PC-3 (cell line): ENCODE data around the gene MET. TPM values are rescaled to one million over a fixed set of nuclear protein-coding genes. Genes with fewer than 3 reads are reported as not detected.

Experiments
- ATAC-seq: fragments of 200-7000 bp; cut with Tn5 transposase; 2 replicates; pipeline ENCODE4 v1.9.1; 2020; ENCODE audit warnings: mild to moderate bottlenecking, moderate library complexity
- BruUV-seq: library from RNA; stranded (reverse); fragments of 400-500 nt; replicated peaks from 2 replicates; lab custom pipeline; 2021; lab: Mats Ljungman, UMichigan
- CTCF ChIA-PET: fragments of 300-600 bp; sonication (Branson Sonifier 250); formaldehyde crosslinking; loops from one replicate; lab custom pipeline; 2022; ENCODE audit warnings: antibody characterized with exemption; lab: Charles Lee
- POLR2A ChIA-PET: fragments of 300-600 bp; sonication (Branson Sonifier 250); formaldehyde crosslinking; loops from one replicate; lab custom pipeline; 2022; ENCODE audit warnings: antibody characterized with exemption; ENCODE audit not compliant: unreplicated experiment; lab: Charles Lee
- DNase-seq: peaks from one replicate; pipeline ENCODE4 v3.0.0-alpha.2; 2015
- H2AFZ ChIP-seq: fragments of 300-600 bp; sonication (generic); 2 replicates; pipeline ENCODE4 v1.6.0; 2016; ENCODE audit warnings: antibody characterized with exemption, low read length
- H3F3A ChIP-seq: fragments of 300-600 bp; sonication (generic); one replicate; pipeline ENCODE4 v1.6.0; 2017; ENCODE audit warnings: antibody characterized with exemption, low read length, control low read depth, mild to moderate bottlenecking; ENCODE audit not compliant: unreplicated experiment
- H3K27ac ChIP-seq: fragments of 300-600 bp; sonication (generic); 2 replicates; pipeline ENCODE4 v1.5.1; 2016; ENCODE audit warnings: mild to moderate bottlenecking, low read length
- H3K27me3 ChIP-seq: fragments of 300-600 bp; sonication (generic); 2 replicates; pipeline ENCODE4 v1.6.1; 2016; ENCODE audit warnings: low read length, mixed read lengths
- H3K36me3 ChIP-seq: fragments of 300-600 bp; sonication (generic); 2 replicates; pipeline ENCODE4 v1.6.1; 2016; ENCODE audit warnings: low read depth, mixed run types, low read length, mixed read lengths
- H3K4me1 ChIP-seq: fragments of 300-600 bp; sonication (generic); 2 replicates; pipeline ENCODE4 v1.5.1; 2016; ENCODE audit warnings: low read length; ENCODE audit not compliant: insufficient read depth
- H3K4me2 ChIP-seq: fragments of 300-600 bp; sonication (generic); 2 replicates; pipeline ENCODE4 v1.6.0; 2016; ENCODE audit warnings: low read length
- H3K4me3 ChIP-seq: fragments of 300-600 bp; sonication (generic); 2 replicates; pipeline ENCODE4 v1.5.1; 2016; ENCODE audit warnings: mild to moderate bottlenecking, low read length, mixed read lengths
- H3K79me2 ChIP-seq: fragments of 300-600 bp; sonication (generic); 2 replicates; pipeline ENCODE4 v1.6.1; 2017; ENCODE audit warnings: low read length, mixed read lengths
- H3K9ac ChIP-seq: fragments of 300-600 bp; sonication (generic); 2 replicates; pipeline ENCODE4 v1.6.0; 2016; ENCODE audit warnings: mild to moderate bottlenecking, low read length
- H3K9me2 ChIP-seq: fragments of 300-600 bp; sonication (generic); replicated peaks from 2 replicates; pipeline ENCODE4 v1.6.1; 2016; ENCODE audit warnings: mixed run types, low read length, mixed read lengths
- H3K9me3 ChIP-seq: fragments of 300-600 bp; sonication (generic); 2 replicates; pipeline ENCODE4 v1.6.1; 2016; ENCODE audit warnings: low read length, mixed read lengths
- H4K20me1 ChIP-seq: fragments of 300-600 bp; sonication (generic); 2 replicates; pipeline ENCODE4 v1.6.1; 2016; ENCODE audit warnings: low read length, mixed read lengths
- EZH2 ChIP-seq: fragments of 300-600 bp; sonication (generic); IDR thresholded peaks from one replicate; pipeline ENCODE4 v1.6.1; 2017; ENCODE audit warnings: antibody characterized with exemption, mild to moderate bottlenecking, low read length; ENCODE audit not compliant: unreplicated experiment
- EZH2phosphoT487 ChIP-seq: fragments of 300-600 bp; sonication (generic); IDR thresholded peaks from 2 replicates; pipeline ENCODE4 v1.6.1; 2018; ENCODE audit warnings: mild to moderate bottlenecking, antibody characterized with exemption, low read length, borderline replicate concordance
- intact Hi-C: fragments of 100-400 bp; cut with micrococcal nuclease; formaldehyde crosslinking; loops from 2 replicates; pipeline ENCODE4 v1.9.0; 2023
- total RNA-seq: library from RNA; depleted of rRNA; stranded (reverse); fragments of >200 nt; gene quantifications from 2 replicates; pipeline ENCODE4 v1.2.3, GENCODE V29; 2014
- TF ChIP-seq, protein P1 (sequence below): fragments of 300-600 bp; sonication (generic); conservative IDR thresholded peaks from 2 replicates; pipeline ENCODE4 v1.5.1; 2017; ENCODE audit warnings: antibody characterized with exemption, low read depth, mild to moderate bottlenecking, low read length

The MET gene
- total RNA-seq, 1 experiment from 2014 or later = 118 TPM

- POLR2A ChIA-PET = no interaction called here
- no peak for ATAC-seq
Measured at GRCh38 chr7:116650436-116650835, 21.6 kb upstream of the MET start.

GRCh38 chr7:116652793-116653192 lies 19.2 kb upstream of the MET start:
- peak; percentile 27 for DNase-seq
- no TSS peak for BruUV-seq
- H3K27me3 ChIP-seq = no peaks in the 10 kb centered on the region
- no peaks in the 10 kb centered on the region for H3K9me3 ChIP-seq
- H3F3A ChIP-seq = no peaks in the 10 kb centered on the region
- peaks cover 12% of the 10 kb centered on the region for H3K4me1 ChIP-seq
- H3K4me2 ChIP-seq = 0 out of 2 replicates have a peak overlapping the region, but pooled peaks have one; percentile 1
- H4K20me1 ChIP-seq = no peaks in the 10 kb centered on the region
- no peak overlapping the region for H3K9ac ChIP-seq
- no peaks in the 10 kb centered on the region for H3K36me3 ChIP-seq
- H3K27ac ChIP-seq = no peak overlapping the region
- intact Hi-C loops = no loop called here
- H3K9me2 ChIP-seq = no peaks in the 10 kb centered on the region
- H3K79me2 ChIP-seq = no peaks in the 10 kb centered on the region
- ChIA-PET CTCF (no interaction called here), POLR2A (no interaction called here)
- H3K4me3 ChIP-seq = no peak overlapping the region
- ATAC-seq = peak; percentile 23; the same call in 1 of the 2 replicates
- H2AFZ ChIP-seq = no peak overlapping the region
- no peak for TF ChIP-seq EZH2
- TF ChIP-seq, protein P1, sequence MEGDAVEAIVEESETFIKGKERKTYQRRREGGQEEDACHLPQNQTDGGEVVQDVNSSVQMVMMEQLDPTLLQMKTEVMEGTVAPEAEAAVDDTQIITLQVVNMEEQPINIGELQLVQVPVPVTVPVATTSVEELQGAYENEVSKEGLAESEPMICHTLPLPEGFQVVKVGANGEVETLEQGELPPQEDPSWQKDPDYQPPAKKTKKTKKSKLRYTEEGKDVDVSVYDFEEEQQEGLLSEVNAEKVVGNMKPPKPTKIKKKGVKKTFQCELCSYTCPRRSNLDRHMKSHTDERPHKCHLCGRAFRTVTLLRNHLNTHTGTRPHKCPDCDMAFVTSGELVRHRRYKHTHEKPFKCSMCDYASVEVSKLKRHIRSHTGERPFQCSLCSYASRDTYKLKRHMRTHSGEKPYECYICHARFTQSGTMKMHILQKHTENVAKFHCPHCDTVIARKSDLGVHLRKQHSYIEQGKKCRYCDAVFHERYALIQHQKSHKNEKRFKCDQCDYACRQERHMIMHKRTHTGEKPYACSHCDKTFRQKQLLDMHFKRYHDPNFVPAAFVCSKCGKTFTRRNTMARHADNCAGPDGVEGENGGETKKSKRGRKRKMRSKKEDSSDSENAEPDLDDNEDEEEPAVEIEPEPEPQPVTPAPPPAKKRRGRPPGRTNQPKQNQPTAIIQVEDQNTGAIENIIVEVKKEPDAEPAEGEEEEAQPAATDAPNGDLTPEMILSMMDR = no peak
- no peak for TF ChIP-seq EZH2phosphoT487

More at GRCh38 chr7:116650436-116650835, 21.6 kb upstream of the MET start:
- Histone ChIP-seq H3K27ac (no peak overlapping the region), H3K36me3 (no peaks in the 10 kb centered on the region), H2AFZ (no peak overlapping the region), H3K4me1 (peaks cover 12% of the 10 kb centered on the region), H3K9me2 (no peaks in the 10 kb centered on the region), H3K9ac (no peak overlapping the region), H3K4me3 (no peak overlapping the region), H3K79me2 (no peaks in the 10 kb centered on the region), H3F3A (no peaks in the 10 kb centered on the region), H3K9me3 (no peaks in the 10 kb centered on the region), H3K27me3 (no peaks in the 10 kb centered on the region), H3K4me2 (no peak overlapping the region), H4K20me1 (no peaks in the 10 kb centered on the region)
- no peak for TF ChIP-seq EZH2phosphoT487
- TF ChIP-seq EZH2 = no peak
- CTCF ChIA-PET = no interaction called here
- intact Hi-C loops = no loop called here
- BruUV-seq = no TSS peak
- no peak for DNase-seq

GRCh38 chr7:116653204-116653603 lies 18.8 kb upstream of the MET start:
- Histone ChIP-seq H3F3A (no peaks in the 10 kb centered on the region), H3K79me2 (no peaks in the 10 kb centered on the region), H3K36me3 (no peaks in the 10 kb centered on the region), H3K9me3 (no peaks in the 10 kb centered on the region), H3K27ac (no peak overlapping the region), H2AFZ (no peak overlapping the region), H3K4me1 (peaks cover 12% of the 10 kb centered on the region), H3K9me2 (no peaks in the 10 kb centered on the region), H3K9ac (no peak overlapping the region), H3K27me3 (no peaks in the 10 kb centered on the region), H3K4me2 (0 out of 2 replicates have a peak overlapping the region, but pooled peaks have one; percentile 1), H4K20me1 (no peaks in the 10 kb centered on the region), H3K4me3 (no peak overlapping the region)
- BruUV-seq = no TSS peak
- ATAC-seq = peak; percentile 99
- peak; percentile 75 for DNase-seq
- intact Hi-C loops = no loop called here
- CTCF ChIA-PET = no interaction called here
- POLR2A ChIA-PET = no interaction called here
- no peak for TF ChIP-seq EZH2
- no peak for TF ChIP-seq EZH2phosphoT487
- TF ChIP-seq, protein P1 = no peak
